ENCODE data around the gene TRA2B.

Gene TRA2B

GRCh38 chr3:185900228-185900627 is 37.6 kb downstream of the TRA2B start:
- DNase-seq (ENCODE audit: low read depth) = no peak
- TF ChIP-seq CTCF (IDR thresholded peaks at IDR 0.05; ENCODE audit: insufficient read depth, low read depth, low read length, missing control alignments) = no peak
- no peak overlapping the region for H3K4me3 ChIP-seq (ENCODE audit: low read depth, low read length)

- no peak for TF ChIP-seq CTCF (IDR thresholded peaks at IDR 0.05; ENCODE audit: insufficient read depth, low read depth, low read length, missing control alignments)
- no peak overlapping the region for H3K4me3 ChIP-seq (ENCODE audit: low read depth, low read length)
- DNase-seq (ENCODE audit: low read depth) = no peak
Measured at GRCh38 chr3:185896636-185897035, 41.2 kb downstream of the TRA2B start.

GRCh38 chr3:185887066-185887465 is 50.7 kb downstream of the TRA2B start:
- no peak for TF ChIP-seq CTCF (IDR thresholded peaks at IDR 0.05; ENCODE audit: insufficient read depth, low read depth, low read length, missing control alignments)
- DNase-seq (ENCODE audit: low read depth) = no peak

GRCh38 chr3:185884641-185885040 is 53.2 kb downstream of the TRA2B start:
- no peak overlapping the region for H3K4me3 ChIP-seq (ENCODE audit: low read depth, low read length)
- DNase-seq (ENCODE audit: low read depth) = no peak
- TF ChIP-seq CTCF (IDR thresholded peaks at IDR 0.05; ENCODE audit: insufficient read depth, low read depth, low read length, missing control alignments) = no peak

More at GRCh38 chr3:185887066-185887465, 50.7 kb downstream of the TRA2B start:
- no peak overlapping the region for H3K4me3 ChIP-seq (ENCODE audit: low read depth, low read length)

GRCh38 chr3:185881926-185882325 is 55.9 kb downstream of the TRA2B start:
- H3K4me3 ChIP-seq (ENCODE audit: low read depth, low read length) = no peak overlapping the region
- no peak for DNase-seq (ENCODE audit: low read depth)
- TF ChIP-seq CTCF (IDR thresholded peaks at IDR 0.05; ENCODE audit: insufficient read depth, low read depth, low read length, missing control alignments) = no peak

- no peak overlapping the region for H3K4me3 ChIP-seq (ENCODE audit: low read depth, low read length)
- TF ChIP-seq CTCF (IDR thresholded peaks at IDR 0.05; ENCODE audit: insufficient read depth, low read depth, low read length, missing control alignments) = no peak
- no peak for DNase-seq (ENCODE audit: low read depth)
Measured at GRCh38 chr3:185880600-185880999, 57.2 kb downstream of the TRA2B start.

GRCh38 chr3:185878920-185879319 is 58.9 kb downstream of the TRA2B start:
- no peak for TF ChIP-seq CTCF (IDR thresholded peaks at IDR 0.05; ENCODE audit: insufficient read depth, low read depth, low read length, missing control alignments)
- DNase-seq (ENCODE audit: low read depth) = no peak

More at GRCh38 chr3:185878920-185879319, 58.9 kb downstream of the TRA2B start:
- no peak overlapping the region for H3K4me3 ChIP-seq (ENCODE audit: low read depth, low read length)
